Measurements from ENCODE around the gene HOXB9.

The HOXB9 gene

GRCh38 chr17:48639136-48639535 is 13.0 kb upstream of the HOXB9 start:
- DNase-seq = no peak

GRCh38 chr17:48637323-48638260 is 11.4 kb upstream of the HOXB9 start:
- no peak for DNase-seq

GRCh38 chr17:48636177-48637018 is 10.2 kb upstream of the HOXB9 start:
- DNase-seq = peak; percentile 67

- no peak for DNase-seq
Observed at GRCh38 chr17:48634493-48635208, 8.5 kb upstream of the HOXB9 start.

- DNase-seq = no peak
Observed at GRCh38 chr17:48633266-48633677, 7.1 kb upstream of the HOXB9 start.

GRCh38 chr17:48632579-48633265 is 6.6 kb upstream of the HOXB9 start:
- DNase-seq = no peak

- no peak for DNase-seq
Observed at GRCh38 chr17:48631693-48632578, 5.8 kb upstream of the HOXB9 start.

- no peak for DNase-seq
Observed at GRCh38 chr17:48630925-48631692, 5.0 kb upstream of the HOXB9 start.

GRCh38 chr17:48630009-48630924 is 4.1 kb upstream of the HOXB9 start:
- no peak for DNase-seq

GRCh38 chr17:48629411-48629759 is 3.2 kb upstream of the HOXB9 start:
- DNase-seq = no peak

GRCh38 chr17:48628649-48629410 is 2.7 kb upstream of the HOXB9 start:
- DNase-seq = no peak

GRCh38 chr17:48627623-48628521 is 1.7 kb upstream of the HOXB9 start:
- DNase-seq = no peak

- no peak for DNase-seq
Observed at GRCh38 chr17:48627118-48627597, 1.0 kb upstream of the HOXB9 start.

GRCh38 chr17:48625495-48626244 is 488 bp downstream of the HOXB9 start:
- DNase-seq = no peak

- no peak for DNase-seq
Observed at GRCh38 chr17:48624544-48625494, 1.3 kb downstream of the HOXB9 start.

GRCh38 chr17:48624118-48624517 is 2.0 kb downstream of the HOXB9 start:
- no peak for DNase-seq

All from NCI-H1694 (cell line).